Suppressor macrophage treated with lipopolysaccharide for 1 hour (primary cell): ENCODE measurements around the gene HLTF.

ENCODE experiments used
- DNase-seq, 3 donors: peaks; one replicate each; pipeline ENCODE4 v3.0.0-alpha.2; 2020 to 2022

Gene HLTF

DNA sequence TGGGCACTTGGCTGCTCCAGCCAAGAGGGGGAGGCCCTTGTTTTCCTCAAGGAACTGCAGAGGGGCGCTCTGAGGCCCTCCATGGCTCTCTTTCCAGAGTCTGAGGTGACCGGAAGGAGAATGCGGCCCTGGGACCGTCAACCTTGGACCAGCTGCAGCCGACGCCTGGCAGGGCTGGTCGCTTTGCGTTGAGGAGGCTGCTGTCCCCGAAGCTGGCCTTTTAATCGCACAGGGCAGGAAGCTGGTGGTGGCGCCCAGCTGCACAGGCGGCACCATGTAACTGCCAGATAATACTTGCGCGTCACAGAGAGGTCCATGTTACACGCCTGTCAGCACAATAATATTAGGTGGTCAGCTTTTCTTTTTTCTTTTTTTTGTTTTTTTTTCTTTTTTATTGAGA is 875 bp upstream of the HLTF start:
- no peak for DNase-seq

DNA sequence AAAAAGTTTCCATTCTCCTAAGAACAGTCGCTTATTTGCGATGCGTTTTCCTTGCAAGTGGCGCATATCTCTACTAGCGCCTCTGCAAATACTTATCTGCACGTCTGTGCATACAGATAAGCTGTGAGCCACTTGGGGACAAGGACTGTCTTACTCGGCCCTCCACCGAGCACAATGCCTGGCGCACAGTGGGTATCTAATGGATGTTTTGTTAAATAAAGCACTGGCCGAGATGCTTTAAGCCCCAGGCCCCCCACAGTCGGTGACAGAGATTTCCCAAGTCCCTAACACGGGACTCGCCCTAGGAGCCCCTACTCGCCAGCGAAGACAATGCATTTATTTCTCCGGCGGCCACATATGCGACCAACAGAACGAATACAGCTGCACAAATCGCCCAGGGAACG is 503 bp downstream of the HLTF start:
- DNase-seq: peak; percentile 28 to 30 (median 29)

DNA sequence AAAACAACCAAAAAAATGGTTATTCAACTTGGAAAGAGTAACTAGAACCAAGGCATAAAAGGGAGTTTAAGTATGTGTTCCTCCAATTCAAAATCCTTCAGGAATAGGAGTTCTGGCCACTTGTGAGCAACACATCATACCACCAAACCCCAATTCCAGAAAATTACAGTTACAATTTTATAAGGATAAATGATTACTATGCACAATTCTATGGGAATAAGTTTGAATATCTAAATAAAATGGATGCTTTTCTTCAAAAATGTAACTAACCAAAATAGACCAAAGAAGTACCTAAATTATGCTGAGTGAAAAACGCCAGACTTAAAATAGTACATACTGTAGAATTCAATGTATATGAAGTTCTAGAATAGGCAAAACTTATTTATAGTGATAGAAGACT is 4.6 kb downstream of the HLTF start:
- no peak for DNase-seq

DNA sequence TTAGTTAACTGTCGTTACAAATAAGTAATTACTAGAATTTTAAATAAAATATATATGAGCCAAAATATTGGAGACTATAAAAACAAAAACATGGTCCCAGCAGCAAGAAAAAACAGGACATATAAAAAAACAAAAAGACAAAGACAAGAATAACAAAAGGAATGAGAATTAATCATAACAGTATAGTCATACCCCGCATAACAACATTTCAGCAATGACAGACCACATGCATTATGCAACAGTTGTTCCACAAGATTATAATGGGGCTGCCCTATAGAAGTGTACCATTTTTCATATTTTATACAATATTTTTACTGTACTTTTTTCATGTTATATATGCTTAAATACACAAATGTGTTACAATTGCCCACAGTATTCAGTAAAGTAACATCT is 5.6 kb downstream of the HLTF start:
- DNase-seq: peak; percentile 30 to 72 (median 49)

DNA sequence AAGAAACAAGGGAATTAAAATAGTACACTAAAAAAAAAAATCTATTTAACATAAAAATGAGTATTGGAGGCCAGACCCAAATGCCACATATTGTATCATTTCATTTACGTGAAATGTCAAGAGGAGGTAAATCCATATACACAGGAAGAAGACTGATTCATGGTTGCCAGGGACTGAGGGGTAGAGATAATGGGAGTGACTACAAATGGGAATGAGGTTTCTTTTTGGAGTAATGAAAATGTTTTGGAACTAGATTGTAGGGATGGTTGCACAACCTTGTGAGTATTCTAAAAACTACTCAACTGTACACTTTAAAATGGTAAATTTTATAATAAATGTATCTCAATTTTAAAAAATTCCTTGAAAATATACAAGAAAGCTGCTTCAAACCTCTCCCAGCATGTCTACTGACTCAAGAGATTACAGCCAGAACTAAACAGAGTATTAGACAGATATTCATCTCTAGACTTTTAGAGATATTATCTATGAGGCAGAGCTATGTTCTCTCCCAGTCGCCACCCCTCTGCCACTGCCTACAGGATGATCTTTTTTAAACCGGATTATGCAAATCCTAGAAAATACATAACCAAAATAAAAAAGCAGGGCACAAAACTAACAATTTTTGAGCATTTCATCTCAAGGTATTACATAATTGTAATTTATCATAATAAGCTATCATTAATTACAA is 6.2 kb downstream of the HLTF start:
- no peak for DNase-seq

DNA sequence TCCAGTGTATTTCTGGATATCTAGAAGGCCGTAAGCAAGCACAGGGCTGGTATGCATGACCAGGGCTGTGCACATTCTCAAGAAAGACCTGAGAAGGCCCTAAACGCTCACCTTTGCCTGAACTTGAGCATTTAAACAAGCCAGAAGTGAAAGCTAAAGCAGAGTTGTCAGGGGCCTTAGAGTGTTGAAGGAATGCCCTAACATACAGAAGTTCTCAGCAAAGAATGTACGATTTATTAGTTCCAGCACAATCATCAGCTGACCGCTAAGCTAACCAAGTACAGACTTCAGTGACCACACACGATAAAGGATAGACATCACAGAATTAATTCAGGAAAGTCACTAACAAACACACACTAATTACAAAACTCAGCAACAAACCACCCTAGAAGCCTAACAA is 8.7 kb downstream of the HLTF start:
- DNase-seq: no peak

DNA sequence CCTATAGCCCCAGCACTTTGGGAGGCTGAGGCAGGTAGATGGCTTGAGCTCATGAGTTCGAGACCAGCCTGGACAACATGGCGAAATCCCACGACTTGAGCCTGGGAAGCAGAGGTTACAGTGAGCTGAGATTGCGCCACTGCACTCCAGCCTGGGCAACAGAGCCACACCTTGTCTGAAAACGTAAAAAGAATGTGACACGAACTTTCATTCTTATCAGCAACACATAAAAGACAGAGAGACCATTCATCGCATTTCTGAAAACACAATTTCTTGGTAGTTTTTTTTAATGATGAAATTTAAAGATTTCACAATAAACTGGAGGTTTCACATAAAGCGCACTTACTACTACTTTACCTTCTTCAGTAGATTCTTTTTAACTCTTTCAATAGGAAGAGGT is 18.4 kb downstream of the HLTF start:
- no peak for DNase-seq

DNA sequence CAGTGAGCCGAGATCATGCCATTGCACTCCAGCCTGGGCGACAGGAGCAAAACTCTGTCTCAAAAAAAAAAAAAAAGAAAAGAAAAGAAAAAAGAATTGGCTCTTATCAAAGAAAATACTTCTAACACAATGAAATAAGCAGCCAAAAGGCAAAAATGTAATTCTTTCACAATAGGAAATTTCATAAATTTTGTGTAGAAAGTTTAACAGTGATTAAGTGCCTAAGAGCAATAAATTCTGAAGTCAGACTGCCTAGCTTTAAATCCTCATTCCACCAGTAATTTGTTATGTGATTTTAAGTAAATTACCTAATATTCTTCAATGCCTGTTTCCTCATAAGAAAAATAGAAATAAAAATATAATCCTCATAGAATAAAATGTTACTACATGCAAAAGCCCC is 24.6 kb downstream of the HLTF start:
- no peak for DNase-seq

DNA sequence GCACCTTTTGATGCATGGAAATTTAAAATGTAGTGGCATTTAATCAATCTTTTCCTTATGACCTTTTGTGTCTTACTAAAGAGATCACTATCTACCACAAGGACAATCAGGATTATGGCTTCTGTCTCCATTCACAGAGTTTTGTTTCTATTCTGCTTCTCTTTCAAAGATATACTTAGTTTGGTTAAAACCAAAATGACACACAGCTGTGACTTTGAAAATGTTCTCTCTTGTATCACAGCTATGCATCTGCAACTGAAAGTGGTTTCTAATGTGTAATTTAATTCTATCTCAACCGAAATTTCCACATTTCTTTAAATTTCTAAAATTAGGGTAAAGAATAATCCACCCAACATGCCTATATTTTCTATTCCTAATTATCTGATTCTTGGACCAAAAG is 27.7 kb downstream of the HLTF start:
- no peak for DNase-seq

DNA sequence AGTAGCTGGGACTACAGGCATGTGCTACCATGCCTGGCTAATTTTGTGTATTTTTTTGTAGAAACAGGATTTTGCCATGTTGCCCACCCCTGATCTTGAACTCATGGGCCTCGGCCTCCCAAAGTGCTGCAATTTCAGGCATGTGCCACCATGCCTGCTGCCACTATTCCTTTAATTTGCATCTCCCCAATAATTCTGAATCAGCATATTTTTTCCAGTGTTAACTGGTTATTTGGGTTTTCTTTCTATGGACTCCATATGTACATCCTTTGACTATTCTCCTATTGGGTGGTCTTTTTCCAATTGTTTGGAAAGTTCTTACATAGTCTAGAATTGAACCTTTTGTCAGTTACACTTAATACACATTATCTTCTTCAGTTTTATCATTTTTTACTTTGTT is 28.1 kb downstream of the HLTF start:
- DNase-seq: no peak

DNA sequence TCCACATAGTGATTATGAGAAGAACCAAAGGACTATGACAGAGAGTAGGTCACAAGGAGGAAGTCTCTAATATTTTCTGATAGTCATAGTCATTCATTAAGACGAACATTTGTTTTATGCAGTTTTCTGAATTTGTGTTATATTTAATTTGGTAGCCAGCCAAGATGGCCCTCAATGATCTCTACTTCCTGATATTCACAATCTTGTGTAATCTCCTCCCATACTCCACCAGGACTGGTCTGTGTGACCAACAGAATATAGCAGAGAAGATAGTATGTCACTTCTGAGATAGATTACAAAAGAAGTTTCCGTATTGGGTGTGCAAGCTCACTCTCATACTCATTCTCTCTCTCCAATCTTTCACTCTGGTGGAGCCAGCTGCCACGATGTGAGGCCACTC is 30.8 kb downstream of the HLTF start:
- DNase-seq: no peak

DNA sequence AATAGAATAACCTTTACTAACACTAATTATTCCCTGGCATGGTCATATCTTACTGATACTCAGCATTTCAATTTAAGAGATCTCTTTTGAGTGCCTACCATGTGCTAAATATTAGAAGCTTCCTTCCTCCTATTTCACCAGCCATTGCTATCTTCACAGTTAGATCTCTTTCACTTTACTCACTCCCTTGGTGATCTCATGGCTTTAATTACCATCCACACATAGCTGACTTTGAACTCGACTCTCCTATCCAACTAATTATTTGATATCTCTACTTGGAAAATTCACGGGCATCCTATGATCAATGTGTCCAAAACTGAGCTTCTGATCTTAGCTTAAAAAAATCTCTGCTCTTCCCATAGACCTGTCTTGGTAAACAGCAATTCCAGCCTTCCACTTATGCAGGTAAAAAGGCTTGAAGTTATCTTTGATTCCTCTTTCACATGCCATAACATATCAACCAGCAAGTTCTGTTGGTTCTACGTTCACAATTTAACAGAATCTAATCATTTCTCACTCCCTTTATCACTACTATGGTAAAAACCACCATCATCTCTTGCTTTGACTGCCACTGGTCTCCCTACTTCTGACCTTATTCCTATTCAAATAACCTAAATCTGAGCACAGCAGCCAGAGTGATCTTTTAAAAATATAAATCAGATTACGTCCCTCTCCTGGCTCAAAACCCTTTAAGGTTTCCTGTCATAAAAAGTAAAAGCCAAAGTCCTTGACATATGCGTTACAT is 41.8 kb downstream of the HLTF start:
- no peak for DNase-seq

DNA sequence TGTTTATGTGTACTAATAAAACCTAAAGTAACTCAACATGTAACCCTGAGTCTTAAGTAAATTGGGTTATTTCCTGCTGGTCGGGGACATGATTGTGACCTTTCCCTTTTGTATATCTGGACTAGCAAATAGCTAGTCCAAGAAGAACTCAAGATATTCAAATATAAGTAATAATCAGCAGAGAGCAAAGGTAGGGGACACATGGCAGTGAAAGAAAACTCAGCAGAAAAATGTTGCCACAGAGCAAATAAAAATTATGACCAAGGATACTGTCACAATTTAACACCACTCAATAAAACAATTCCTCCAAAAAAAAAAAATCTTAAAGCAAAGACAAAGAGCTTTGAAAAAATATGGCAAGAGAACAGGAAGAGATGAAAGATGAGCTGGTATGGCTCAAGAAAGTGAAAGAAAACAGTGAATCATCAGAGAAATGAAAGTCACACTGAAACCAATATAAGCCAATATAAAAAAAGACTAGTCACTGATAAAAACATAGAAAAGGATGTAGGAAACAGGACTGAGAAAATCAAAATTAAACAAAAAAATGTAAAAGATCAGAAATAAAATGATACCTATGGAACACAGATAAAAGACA is 43.4 kb downstream of the HLTF start:
- peak in 2 of 3 donors; percentile 31 to 39 for DNase-seq

DNA sequence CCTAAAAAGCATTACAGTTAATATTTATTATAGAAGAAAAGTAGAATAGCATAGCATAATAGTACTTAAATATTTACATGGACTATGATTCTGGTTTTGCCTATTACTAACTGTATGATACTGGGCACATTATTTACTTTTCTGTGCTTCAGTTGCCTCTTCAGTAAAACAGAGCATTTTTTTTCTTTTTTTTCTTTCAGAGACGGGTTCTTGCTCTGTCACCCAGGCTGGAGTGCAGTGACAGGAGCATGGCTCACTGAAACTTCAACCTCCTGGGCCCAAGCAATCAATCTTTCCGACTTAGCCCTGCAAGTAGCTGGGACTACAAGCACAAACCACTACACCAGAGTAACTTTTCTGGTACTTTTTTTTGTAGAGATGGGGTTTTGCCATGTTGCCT is 48.0 kb downstream of the HLTF start:
- DNase-seq: no peak

DNA sequence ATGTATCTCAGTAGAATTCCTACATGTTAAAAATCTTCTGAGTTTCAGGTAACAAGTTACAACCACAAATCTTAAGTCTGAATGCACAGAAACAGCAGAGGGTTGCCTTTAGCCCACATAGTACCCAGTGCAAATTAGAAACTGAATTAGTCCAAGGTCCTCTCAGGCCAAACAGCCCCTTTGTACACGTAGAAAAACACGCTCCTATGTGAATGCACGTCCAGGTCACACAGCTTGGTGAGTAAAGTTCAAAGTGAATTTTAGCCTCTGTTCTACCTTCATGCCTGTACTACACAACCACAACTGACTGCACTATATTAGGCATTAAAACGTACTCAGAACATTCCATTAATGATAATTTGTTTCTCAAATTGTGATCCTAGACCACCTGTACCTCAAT is 48.6 kb downstream of the HLTF start:
- DNase-seq: no peak

DNA sequence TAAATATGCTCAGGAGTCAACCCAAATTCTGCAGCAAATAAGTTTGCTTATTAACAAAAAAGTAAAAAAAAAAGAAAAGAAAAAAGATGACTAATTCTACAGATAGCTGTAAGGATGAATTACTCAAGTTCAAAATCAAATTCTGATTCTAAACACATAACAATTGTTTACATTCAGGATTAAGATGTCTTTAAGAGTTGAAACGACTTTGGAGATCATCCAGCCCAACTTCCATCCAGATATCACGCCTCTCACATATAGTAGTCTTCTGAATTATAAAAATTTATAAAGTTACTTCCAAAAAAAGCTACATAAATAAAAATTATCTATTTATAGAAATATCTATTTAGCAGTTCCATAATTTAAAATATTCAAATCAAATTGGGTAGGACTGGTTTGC is 55.2 kb downstream of the HLTF start:
- no peak for DNase-seq

DNA sequence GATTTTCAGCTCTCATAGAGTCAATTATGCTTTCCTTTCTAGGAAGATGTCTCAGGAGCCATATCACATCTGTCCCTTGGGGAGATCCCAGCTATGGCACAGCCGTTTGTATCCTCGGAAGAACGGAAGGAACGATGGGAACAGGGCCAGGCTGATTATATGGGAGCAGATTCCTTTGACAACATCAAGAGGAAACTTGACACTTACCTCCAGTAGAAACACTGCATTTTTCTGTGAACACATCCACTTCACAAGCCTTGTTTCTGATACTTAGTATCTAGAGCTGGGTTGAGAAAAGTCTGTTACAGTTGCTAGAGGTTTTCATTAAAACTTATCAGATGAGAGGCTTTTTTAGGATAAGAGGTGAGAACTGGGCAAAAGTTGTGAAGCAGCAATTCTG is 59.6 kb downstream of the HLTF start:
- no peak for DNase-seq

DNA sequence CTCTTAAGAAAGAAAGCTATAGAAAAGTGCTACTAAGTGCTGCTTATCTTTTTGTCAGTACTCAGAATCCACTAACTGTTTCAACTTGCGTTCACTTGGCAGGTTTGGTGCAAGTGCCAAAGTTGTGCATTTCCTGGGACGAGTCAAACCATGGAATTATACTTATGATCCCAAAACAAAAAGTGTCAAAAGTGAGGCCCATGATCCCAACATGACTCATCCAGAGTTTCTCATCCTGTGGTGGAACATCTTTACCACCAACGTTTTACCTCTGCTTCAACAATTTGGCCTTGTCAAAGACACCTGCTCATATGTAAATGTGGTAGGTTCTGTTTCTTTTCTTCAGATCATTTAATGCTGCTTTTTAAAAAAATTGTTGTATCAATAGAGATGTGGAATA is 62.4 kb downstream of the HLTF start:
- no peak for DNase-seq

DNA sequence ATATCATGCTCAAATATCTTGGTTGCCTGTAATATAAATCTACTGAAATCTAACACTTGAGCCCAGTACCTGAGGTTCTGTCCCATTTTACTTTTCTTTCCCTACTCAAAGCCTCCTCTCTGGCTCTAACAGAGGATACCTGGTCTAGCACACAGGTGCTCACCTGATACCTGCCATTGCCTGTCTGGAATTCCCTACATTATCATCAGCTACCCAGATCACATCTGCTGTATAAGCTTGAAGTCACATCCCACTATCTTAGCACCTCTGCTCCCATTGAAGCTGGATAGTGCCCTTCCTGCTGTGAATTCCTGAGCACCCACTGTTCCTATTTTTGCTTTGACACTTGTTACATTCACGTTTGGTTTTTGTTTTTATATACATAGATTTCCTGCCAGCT is 64.5 kb downstream of the HLTF start:
- DNase-seq: no peak

DNA sequence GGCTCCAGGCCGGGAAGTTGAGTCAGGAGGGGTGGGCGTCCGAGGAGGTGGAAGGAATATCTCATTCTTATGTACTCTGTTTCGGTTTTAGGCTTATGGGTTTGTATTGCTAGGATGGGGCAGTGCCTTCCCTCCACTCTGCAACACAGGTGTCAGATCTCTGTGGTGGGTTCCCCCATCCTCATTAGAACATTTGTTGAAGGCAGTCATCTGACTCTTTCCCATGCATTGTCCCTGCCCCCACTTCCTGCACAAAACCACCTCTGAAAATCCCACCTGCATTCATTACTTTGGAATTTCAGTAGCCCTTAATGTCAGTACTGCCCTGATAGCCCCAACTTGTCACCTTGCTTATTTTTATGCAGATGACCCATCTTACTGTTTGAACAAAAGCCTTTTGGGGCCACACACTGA is 65.5 kb downstream of the HLTF start:
- DNase-seq: peak in 1 of 3 donors; percentile 44

DNA sequence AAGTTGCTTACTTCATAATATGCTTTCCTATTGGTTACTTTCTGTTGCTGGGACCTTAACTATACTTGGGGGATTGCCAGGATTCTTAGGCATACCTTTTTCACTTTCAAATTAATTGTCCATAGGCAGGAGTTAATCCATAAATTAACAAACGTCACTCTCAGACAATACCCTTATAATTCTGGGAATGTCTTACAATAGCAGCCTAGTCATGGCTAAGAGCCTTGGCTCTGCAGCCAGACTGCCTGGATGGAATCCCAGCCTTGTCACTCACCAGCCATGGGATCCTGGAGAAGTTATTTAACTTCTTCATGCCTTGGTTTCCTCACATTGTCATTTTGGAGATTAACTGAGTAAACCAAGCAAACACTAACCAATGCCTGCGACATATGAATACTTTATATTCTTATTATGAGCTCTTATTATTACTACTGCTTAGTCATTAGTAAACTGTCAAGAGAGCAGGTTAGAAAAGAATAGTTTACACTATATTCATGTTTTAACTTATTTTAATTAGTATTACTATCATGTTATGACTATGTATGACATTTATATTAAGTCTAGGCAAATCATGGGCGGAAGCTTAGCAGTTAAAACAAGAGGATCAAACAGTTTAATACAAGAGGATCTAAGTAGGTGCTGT is 66.0 kb downstream of the HLTF start:
- no peak for DNase-seq

DNA sequence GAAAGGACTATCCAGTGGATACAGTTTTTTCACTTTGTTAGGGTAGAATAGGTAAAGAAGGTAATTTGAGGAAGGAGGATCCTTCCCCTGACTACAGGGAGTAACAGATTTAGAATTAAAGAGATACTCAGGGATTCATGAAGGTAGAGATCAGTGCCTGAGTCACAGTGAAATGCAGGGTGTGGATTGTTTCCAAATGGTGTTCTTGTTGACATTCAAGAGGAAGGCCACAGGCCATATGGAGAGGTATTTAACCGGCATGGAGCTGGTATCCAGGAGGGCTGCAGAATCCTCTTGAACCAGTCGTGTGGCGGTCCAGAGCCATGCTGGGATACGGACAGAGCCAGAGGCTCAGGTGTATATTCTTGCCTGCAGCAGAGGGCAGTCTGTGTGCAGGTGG is 66.8 kb downstream of the HLTF start:
- DNase-seq: no peak

DNA sequence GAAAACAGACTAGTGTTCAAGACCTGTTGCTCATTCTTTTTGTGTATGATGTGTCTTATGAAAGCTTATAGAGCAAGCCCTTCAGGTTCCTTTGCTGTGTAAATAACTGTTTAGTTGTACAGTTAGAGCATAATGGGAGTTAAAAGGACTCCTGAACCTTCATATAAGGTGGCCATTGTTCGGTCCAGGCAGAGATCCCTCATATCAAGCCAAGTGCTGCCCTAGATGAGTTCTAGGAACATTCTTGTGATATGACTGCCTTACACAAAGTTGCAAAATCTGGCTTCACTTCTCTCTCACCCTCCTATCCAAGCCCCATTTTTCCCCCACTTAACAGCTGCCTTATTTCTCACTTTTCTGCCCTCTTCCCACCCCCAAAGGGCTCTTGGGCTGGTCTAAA is 68.1 kb downstream of the HLTF start:
- no peak for DNase-seq
